Activated CD8-positive, alpha-beta memory T cell treated with anti-CD3 and anti-CD28 coated beads for 4 hours (primary cell): ENCODE data around the gene MAGED1.
A peak's percentile ranks its signal among the peaks of the same experiment; 100 is the strongest.

Source experiments
- DNase-seq, 2 donors: peaks; one replicate each; pipeline ENCODE4 v3.0.0-alpha.2; 2020; ENCODE audit warnings: low read depth in 2 of 2

The MAGED1 gene

GRCh38 chrX:51892921-51893745 is at the start of gene MAGED1:
TSS of gene MAGED1 (plus strand) at chrX:51893623. CDS start at chrX:51894305, 682 bp downstream.
- peak; percentile 42 to 52 for DNase-seq

GRCh38 chrX:51847463-51847862 is 46.0 kb upstream of the MAGED1 start:
- DNase-seq: no peak

GRCh38 chrX:51851507-51852085 is 41.8 kb upstream of the MAGED1 start:
- DNase-seq: no peak

- no peak for DNase-seq
Measured at GRCh38 chrX:51852096-51852495, 41.3 kb upstream of the MAGED1 start.

- no peak for DNase-seq
Measured at GRCh38 chrX:51852621-51853020, 40.8 kb upstream of the MAGED1 start.

GRCh38 chrX:51853251-51853650 is 40.2 kb upstream of the MAGED1 start:
- no peak for DNase-seq

GRCh38 chrX:51855698-51856097 is 37.7 kb upstream of the MAGED1 start:
- DNase-seq: no peak

GRCh38 chrX:51857159-51857733 is 36.2 kb upstream of the MAGED1 start:
- DNase-seq: no peak

GRCh38 chrX:51860679-51861078 is 32.7 kb upstream of the MAGED1 start:
- DNase-seq: no peak

GRCh38 chrX:51862920-51863319 is 30.5 kb upstream of the MAGED1 start:
- DNase-seq: no peak

GRCh38 chrX:51866210-51866609 is 27.2 kb upstream of the MAGED1 start:
- no peak for DNase-seq

GRCh38 chrX:51867626-51868025 is 25.8 kb upstream of the MAGED1 start:
- DNase-seq: no peak

GRCh38 chrX:51870354-51870753 is 23.1 kb upstream of the MAGED1 start:
- no peak for DNase-seq

GRCh38 chrX:51874123-51874522 is 19.3 kb upstream of the MAGED1 start:
- no peak for DNase-seq

GRCh38 chrX:51876441-51876840 is 17.0 kb upstream of the MAGED1 start:
- DNase-seq: no peak

GRCh38 chrX:51878056-51878455 is 15.4 kb upstream of the MAGED1 start:
- DNase-seq: no peak

- no peak for DNase-seq
Measured at GRCh38 chrX:51889851-51890250, 3.6 kb upstream of the MAGED1 start.

GRCh38 chrX:51891245-51891644 is 2.2 kb upstream of the MAGED1 start:
- no peak for DNase-seq

GRCh38 chrX:51891821-51892551 is 1.4 kb upstream of the MAGED1 start:
- no peak for DNase-seq

- no peak for DNase-seq
Measured at GRCh38 chrX:51893931-51894696, 691 bp downstream of the MAGED1 start.

- no peak for DNase-seq
Measured at GRCh38 chrX:51894697-51895336, 1.4 kb downstream of the MAGED1 start.
